SK-N-MC (cell line): ENCODE results near the gene CLEC6A.

ENCODE experiments used
- EZH2 ChIP-seq: fragments of 200-600 bp; sonication (generic); IDR thresholded peaks from one replicate; pipeline ENCODE4 v1.6.1; 2017; ENCODE audit warnings: antibody characterized with exemption
- POLR2AphosphoS5 ChIP-seq: IDR thresholded peaks from 2 replicates; pipeline ENCODE4 v1.6.1; 2012; ENCODE audit warnings: mild to moderate bottlenecking, low read depth, low read length, borderline replicate concordance

DNA sequence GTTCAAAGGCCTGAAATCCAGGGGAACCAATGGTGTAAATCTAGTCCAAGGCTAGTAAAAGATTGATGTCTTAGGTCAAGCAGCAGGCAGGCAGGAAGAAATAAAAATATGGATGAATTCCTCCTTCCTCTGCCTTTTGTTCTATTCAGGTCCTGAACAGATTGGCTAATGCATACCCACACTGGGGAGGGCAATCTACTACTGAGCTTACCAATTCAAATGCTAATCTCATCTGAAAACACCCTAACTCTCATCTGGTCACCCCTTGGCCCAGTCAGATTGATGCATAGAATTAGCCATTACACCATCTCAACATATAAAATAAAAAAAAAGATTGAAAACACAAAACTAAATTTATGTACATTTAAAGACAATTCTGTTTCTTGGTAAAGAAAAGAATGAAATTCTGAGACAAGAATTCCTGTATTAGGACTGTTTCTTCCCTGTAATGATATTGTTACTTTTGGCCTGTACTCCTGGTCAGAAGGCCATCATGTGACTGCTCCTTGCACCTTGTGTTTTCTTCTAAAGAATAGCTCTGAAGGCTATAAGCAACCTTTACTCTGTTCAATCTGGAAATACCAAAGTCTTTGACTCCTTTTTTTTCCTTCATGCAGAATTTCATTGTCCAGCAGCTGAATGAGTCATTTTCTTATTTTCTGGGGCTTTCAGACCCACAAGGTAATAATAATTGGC lies 19.9 kb downstream of the CLEC6A start:
- TF ChIP-seq EZH2 (no peak), POLR2AphosphoS5 (no peak)
